Adrenal gland (tissue), 12 donors: Measurements from ENCODE around the gene MT1H. TPM values are rescaled to one million over a fixed set of nuclear protein-coding genes. Genes with fewer than 3 reads are reported as not detected.

ENCODE experiments used
- DNase-seq, 7 donors: peaks; one replicate each; pipeline ENCODE4 v3.0.0-alpha.2; 2019 to 2020
- H3K27ac ChIP-seq, 5 donors: fragments of 200-600 bp; sonication (generic) in 4 of 5; 1 replicate in 3 of 5; 2 replicates in 2 of 5; pipeline versions ENCODE4 v1.5.1 to v1.8.0; 2016 to 2020; ENCODE audit warnings: mild to moderate bottlenecking in 1 of 5
- H3K27me3 ChIP-seq: fragments of 200-600 bp; 2 replicates; pipeline ENCODE4 v1.8.0; 2021
- H3K36me3 ChIP-seq, 2 donors: fragments of 200-600 bp; replicated peaks in 1 of 2; 1 replicate in 1 of 2; 2 replicates in 1 of 2; pipeline versions ENCODE4 v1.5.1 to v1.8.0; 2018 to 2022
- H3K4me1 ChIP-seq, 2 donors: fragments of 200-600 bp; replicated peaks in 1 of 2; 1 replicate in 1 of 2; 2 replicates in 1 of 2; pipeline versions ENCODE4 v1.5.1 to v1.8.0; 2018 to 2021
- H3K4me3 ChIP-seq, 4 donors: fragments of 200-600 bp; sonication (generic) in 3 of 4; one replicate each; pipeline ENCODE4 v1.5.1; 2016 to 2018
- H3K9me3 ChIP-seq, 3 donors: fragments of 200-600 bp; sonication (generic) in 1 of 3; replicated peaks in 1 of 3; 1 replicate in 2 of 3; 2 replicates in 1 of 3; pipeline versions ENCODE4 v1.5.1 to v1.8.0; 2016 to 2021
- CTCF ChIP-seq, 6 experiments: fragments of 450-650 bp in 4 of 6; fragments of 200-600 bp in 2 of 6; sonication (generic) in 1 of 6; IDR thresholded peaks; 1 replicate in 5 of 6; 2 replicates in 1 of 6; pipeline versions ENCODE4 v1.5.1 to v1.8.0; 2016 to 2021; ENCODE audit warnings: antibody characterized with exemption in 6 of 6, mild to moderate bottlenecking in 2 of 6, moderate library complexity in 1 of 6
- POLR2A ChIP-seq, 2 donors: fragments of 450-650 bp; IDR thresholded peaks; one replicate each; pipeline ENCODE4 v1.6.1; 2017; ENCODE audit warnings: antibody characterized with exemption in 2 of 2, mild to moderate bottlenecking in 2 of 2, moderate library complexity in 1 of 2
- WGBS, 4 donors: extraction: QIAGEN DNeasy Blood & Tissue Kit in 2 of 4; methylation state at CpG; one replicate each; pipeline versions ENCODE4 v1.1.5 to v1.1.7; 2013 to 2017; 5-methylcytosine and 5-hydroxymethylcytosine counted together
- intact Hi-C, 2 donors: fragments of 100-400 bp; cut with DNase I; formaldehyde crosslinking; loops; one replicate each; pipeline versions ENCODE4 v1.14.1 to v1.15.0; 2022 to 2023
- polyA plus RNA-seq, 3 donors: library from polyadenylated mRNA; stranded (reverse); fragments of 200-250 nt in 2 of 3; fragments of 350-450 nt in 1 of 3; fragmentation: Illumina TruSeq in 1 of 3; extraction: RNeasy Lipid Tissue Mini Kit (QIAGEN cat#74804) in 1 of 3; gene quantifications; one replicate each; pipeline ENCODE4 v1.2.3, GENCODE V29; 2013 to 2014
- total RNA-seq, 9 donors: library from RNA; depleted of rRNA in 4 of 9; stranded (reverse); fragments of >200 nt in 4 of 9; fragments of 120-200 nt in 1 of 9; fragmentation: NEBNext Ultra II Directional in 1 of 9; extraction: Animal tissue kit (Norgen Biotek cat#: 25700) in 1 of 9; gene quantifications; one replicate each; pipeline versions ENCODE4 v1.1.0 to v1.2.4, GENCODE V29; 2013 to 2023
- donor health status: healthy with polysubstance abuse.
- donor health status: Bipolar disorder and iron deficiency.
- donor health status: DM: yes; HTN: yes; CAD: no.
- donor health status: DM: no; HTN: no; CAD: no.
- donor health status: DM: no; HTN: no; CAD: no.
- donor health status: DM: yes; HTN: yes; CAD: no.

MT1H gene
- total and polyA plus RNA-seq, 12 donors = 0.54 to 0.98 TPM; not detected in 10

GRCh38 chr16:56683424-56684172 lies 14.0 kb downstream of the MT1H start:
- 62 to 78% (median 68%) methylated on average over 5 of the region's 5 CpGs for WGBS, 4 donors
- intact Hi-C loops = no loop called here

GRCh38 chr16:56684256-56684925 lies 14.8 kb downstream of the MT1H start:
- 65 to 70% (median 67%) methylated on average over 4 of the region's 4 CpGs for WGBS, 4 donors
- no peak for TF ChIP-seq POLR2A (IDR thresholded peaks at IDR 0.05)
- TF ChIP-seq CTCF (IDR thresholded peaks at IDR 0.05) = no peak
- Histone ChIP-seq H3K36me3 (no peaks in the 10 kb centered on the region), H3K9me3 (no peaks in the 10 kb centered on the region), H3K4me3 (no peak overlapping the region), H3K4me1 (peaks cover 23 to 26% of the 10 kb centered on the region in 2 donors), H3K27me3 (no peaks in the 10 kb centered on the region), H3K27ac (peak overlapping the region in 1 of 5 donors; percentile 51)
- no peak for DNase-seq
- intact Hi-C loops = no loop called here

More at GRCh38 chr16:56683424-56684172, 14.0 kb downstream of the MT1H start:
- peak overlapping the region in 1 of 4 donors; percentile 66 for H3K4me3 ChIP-seq
- no peak for TF ChIP-seq CTCF (IDR thresholded peaks at IDR 0.05)
- no peak for TF ChIP-seq POLR2A (IDR thresholded peaks at IDR 0.05)
- no peaks in the 10 kb centered on the region for H3K9me3 ChIP-seq
- peak overlapping the region in 1 of 5 donors; percentile 89 for H3K27ac ChIP-seq
- no peaks in the 10 kb centered on the region for H3K27me3 ChIP-seq
- no peak for DNase-seq
- H3K4me1 ChIP-seq = peaks cover 23 to 26% of the 10 kb centered on the region in 2 donors
- H3K36me3 ChIP-seq = no peaks in the 10 kb centered on the region

- Histone ChIP-seq H3K9me3 (no peaks in the 10 kb centered on the region), H3K27me3 (no peaks in the 10 kb centered on the region), H3K4me3 (no peak overlapping the region), H3K36me3 (no peaks in the 10 kb centered on the region), H3K4me1 (peaks cover 23 to 26% of the 10 kb centered on the region in 2 donors), H3K27ac (peak overlapping the region in 1 of 5 donors; percentile 51)
- 85 to 95% (median 89%) methylated on average over 3 to 4 of the region's 4 CpGs for WGBS, 4 donors
- intact Hi-C loops = loop anchor here in 1 of 2 donors (5.0 kb wide), 1 partner anchor 83 kb away; no protein-coding TSS in a partner anchor
- TF ChIP-seq POLR2A (IDR thresholded peaks at IDR 0.05) (no peak), CTCF (IDR thresholded peaks at IDR 0.05) (no peak)
- no peak for DNase-seq
These were observed 15.4 kb downstream of the MT1H start for GRCh38 chr16:56684926-56685590.

- peaks cover 15 to 16% of the 10 kb centered on the region in 2 donors for H3K4me1 ChIP-seq
- TF ChIP-seq POLR2A (IDR thresholded peaks at IDR 0.05) = no peak
- no peak for TF ChIP-seq CTCF (IDR thresholded peaks at IDR 0.05)
- intact Hi-C loops = loop anchor here in 1 of 2 donors (5.0 kb wide), 1 partner anchor 84 kb away; no protein-coding TSS in a partner anchor
- no peaks in the 10 kb centered on the region for H3K27me3 ChIP-seq
- no peak for DNase-seq
- H3K27ac ChIP-seq = no peak overlapping the region
- WGBS, 4 donors = 89 to 97% (median 93%) methylated on average over 7 of the region's 7 CpGs
- H3K9me3 ChIP-seq = no peaks in the 10 kb centered on the region
- no peaks in the 10 kb centered on the region for H3K36me3 ChIP-seq
- no peak overlapping the region for H3K4me3 ChIP-seq
These were observed 17.1 kb downstream of the MT1H start for GRCh38 chr16:56686758-56687157.
